Ishikawa (cell line): ENCODE data around the gene DPYSL5.

Source experiments
- CEBPB ChIP-seq: IDR thresholded peaks from 2 replicates; pipeline ENCODE4 v1.6.1; 2012
- CREB1 ChIP-seq: IDR thresholded peaks from 2 replicates; pipeline ENCODE4 v1.6.1; 2012; ENCODE audit warnings: low read depth
- EGR1 ChIP-seq: IDR thresholded peaks from 2 replicates; pipeline ENCODE4 v1.6.1; 2012
- EP300 ChIP-seq: IDR thresholded peaks from 2 replicates; pipeline ENCODE4 v1.6.1; 2012; ENCODE audit warnings: borderline replicate concordance
- FOXM1 ChIP-seq: IDR thresholded peaks from 2 replicates; pipeline ENCODE4 v1.6.1; 2012; ENCODE audit warnings: low read depth, borderline replicate concordance
- NFIC ChIP-seq: IDR thresholded peaks from 2 replicates; pipeline ENCODE4 v1.6.1; 2012
- RAD21 ChIP-seq: IDR thresholded peaks from 2 replicates; pipeline ENCODE4 v1.6.1; 2012; ENCODE audit warnings: low read depth
- TAF1 ChIP-seq: IDR thresholded peaks from 2 replicates; pipeline ENCODE4 v1.6.1; 2012; ENCODE audit warnings: low read depth, mild to moderate bottlenecking
- TCF12 ChIP-seq: IDR thresholded peaks from 2 replicates; pipeline ENCODE4 v1.6.1; 2012; ENCODE audit warnings: low read depth
- TEAD4 ChIP-seq: IDR thresholded peaks from 2 replicates; pipeline ENCODE4 v1.6.1; 2012
- YY1 ChIP-seq: IDR thresholded peaks from 2 replicates; pipeline ENCODE4 v1.6.1; 2012; ENCODE audit warnings: low read depth
- ZBTB7A ChIP-seq: IDR thresholded peaks from 2 replicates; pipeline ENCODE4 v1.6.1; 2012; ENCODE audit warnings: low read depth
- TF ChIP-seq, protein P1 (sequence below): IDR thresholded peaks from 2 replicates; pipeline ENCODE4 v1.6.1; 2012
- TF ChIP-seq, protein P2 (sequence below): IDR thresholded peaks from 2 replicates; pipeline ENCODE4 v1.6.1; 2012; ENCODE audit warnings: low read depth, mild to moderate bottlenecking
- TF ChIP-seq, protein P3 (sequence below): IDR thresholded peaks from 2 replicates; pipeline ENCODE4 v1.6.1; 2012

DPYSL5 gene

DNA sequence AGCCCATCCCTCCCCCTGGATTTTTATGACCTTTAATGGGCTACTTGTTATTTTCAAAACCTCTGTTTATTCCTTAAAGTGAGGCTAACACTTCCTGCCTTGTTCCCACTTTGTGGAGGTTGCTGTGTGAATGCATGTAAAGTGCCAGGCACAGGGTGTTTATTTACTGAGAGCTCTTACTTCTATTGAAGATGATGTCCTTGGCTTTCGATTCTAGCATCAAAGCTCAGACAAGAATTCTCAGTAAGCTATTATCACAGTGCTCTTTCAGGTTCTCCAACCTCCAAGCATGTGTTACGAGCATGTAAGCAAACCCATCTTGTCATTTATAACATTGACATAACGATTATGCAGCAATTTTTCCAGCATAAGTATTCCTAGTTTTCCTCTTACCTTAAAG lies 44.2 kb downstream of the DPYSL5 start:
- TF ChIP-seq TEAD4 (no peak), TCF12 (no peak), FOXM1 (no peak)

GRCh38 chr2:26892922-26893524 lies 45.1 kb downstream of the DPYSL5 start:
- TF ChIP-seq, protein P1, sequence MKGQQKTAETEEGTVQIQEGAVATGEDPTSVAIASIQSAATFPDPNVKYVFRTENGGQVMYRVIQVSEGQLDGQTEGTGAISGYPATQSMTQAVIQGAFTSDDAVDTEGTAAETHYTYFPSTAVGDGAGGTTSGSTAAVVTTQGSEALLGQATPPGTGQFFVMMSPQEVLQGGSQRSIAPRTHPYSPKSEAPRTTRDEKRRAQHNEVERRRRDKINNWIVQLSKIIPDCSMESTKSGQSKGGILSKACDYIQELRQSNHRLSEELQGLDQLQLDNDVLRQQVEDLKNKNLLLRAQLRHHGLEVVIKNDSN = no peak
- TF ChIP-seq TCF12 (no peak), ZBTB7A (no peak), TAF1 (no peak), FOXM1 (no peak), NFIC (no peak), RAD21 (no peak), TEAD4 (no peak), CEBPB (no peak), CREB1 (no peak), EGR1 (no peak), YY1 (no peak)
- TF ChIP-seq, protein P2, sequence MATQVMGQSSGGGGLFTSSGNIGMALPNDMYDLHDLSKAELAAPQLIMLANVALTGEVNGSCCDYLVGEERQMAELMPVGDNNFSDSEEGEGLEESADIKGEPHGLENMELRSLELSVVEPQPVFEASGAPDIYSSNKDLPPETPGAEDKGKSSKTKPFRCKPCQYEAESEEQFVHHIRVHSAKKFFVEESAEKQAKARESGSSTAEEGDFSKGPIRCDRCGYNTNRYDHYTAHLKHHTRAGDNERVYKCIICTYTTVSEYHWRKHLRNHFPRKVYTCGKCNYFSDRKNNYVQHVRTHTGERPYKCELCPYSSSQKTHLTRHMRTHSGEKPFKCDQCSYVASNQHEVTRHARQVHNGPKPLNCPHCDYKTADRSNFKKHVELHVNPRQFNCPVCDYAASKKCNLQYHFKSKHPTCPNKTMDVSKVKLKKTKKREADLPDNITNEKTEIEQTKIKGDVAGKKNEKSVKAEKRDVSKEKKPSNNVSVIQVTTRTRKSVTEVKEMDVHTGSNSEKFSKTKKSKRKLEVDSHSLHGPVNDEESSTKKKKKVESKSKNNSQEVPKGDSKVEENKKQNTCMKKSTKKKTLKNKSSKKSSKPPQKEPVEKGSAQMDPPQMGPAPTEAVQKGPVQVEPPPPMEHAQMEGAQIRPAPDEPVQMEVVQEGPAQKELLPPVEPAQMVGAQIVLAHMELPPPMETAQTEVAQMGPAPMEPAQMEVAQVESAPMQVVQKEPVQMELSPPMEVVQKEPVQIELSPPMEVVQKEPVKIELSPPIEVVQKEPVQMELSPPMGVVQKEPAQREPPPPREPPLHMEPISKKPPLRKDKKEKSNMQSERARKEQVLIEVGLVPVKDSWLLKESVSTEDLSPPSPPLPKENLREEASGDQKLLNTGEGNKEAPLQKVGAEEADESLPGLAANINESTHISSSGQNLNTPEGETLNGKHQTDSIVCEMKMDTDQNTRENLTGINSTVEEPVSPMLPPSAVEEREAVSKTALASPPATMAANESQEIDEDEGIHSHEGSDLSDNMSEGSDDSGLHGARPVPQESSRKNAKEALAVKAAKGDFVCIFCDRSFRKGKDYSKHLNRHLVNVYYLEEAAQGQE = no peak
- TF ChIP-seq, protein P3, sequence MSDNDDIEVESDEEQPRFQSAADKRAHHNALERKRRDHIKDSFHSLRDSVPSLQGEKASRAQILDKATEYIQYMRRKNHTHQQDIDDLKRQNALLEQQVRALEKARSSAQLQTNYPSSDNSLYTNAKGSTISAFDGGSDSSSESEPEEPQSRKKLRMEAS = no peak

GRCh38 chr2:26894136-26894535 lies 46.2 kb downstream of the DPYSL5 start:
- no peak for TF ChIP-seq TCF12
- TF ChIP-seq, protein P3 = no peak
- TF ChIP-seq FOXM1 = no peak
- TF ChIP-seq CEBPB = no peak
- TF ChIP-seq TEAD4 = no peak

DNA sequence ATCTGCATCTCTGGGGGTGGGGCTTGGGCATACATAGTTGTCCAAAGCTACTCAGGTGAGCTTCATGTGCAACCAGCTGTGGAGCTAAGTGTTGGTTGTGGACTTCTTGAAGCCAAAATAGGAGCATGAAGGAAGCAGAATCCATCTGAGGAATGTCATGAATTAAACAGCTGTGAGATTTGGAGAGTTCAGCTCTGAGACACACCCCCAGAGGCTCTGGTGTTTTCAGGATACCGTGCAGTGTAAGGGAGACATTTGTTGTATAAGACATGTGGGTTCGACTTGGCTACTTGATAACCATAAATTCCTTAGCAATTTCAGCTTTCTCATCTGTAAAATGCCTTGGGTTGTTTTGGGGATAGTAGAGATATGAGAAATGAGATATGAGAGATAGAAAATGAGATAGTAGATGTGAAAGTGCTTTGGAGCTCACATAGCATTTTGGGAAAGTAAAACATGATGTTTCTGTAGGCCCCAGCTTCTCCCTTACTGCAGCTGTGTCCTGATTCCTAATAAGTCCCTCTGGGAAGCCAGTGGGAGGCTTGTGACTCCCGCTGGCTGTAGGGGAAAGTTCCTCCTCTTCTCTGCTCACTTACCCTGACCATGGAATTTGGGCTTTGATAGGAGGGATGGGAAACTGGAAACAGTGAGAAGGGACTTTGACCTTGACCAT lies 50.0 kb downstream of the DPYSL5 start:
- no peak for TF ChIP-seq YY1
- TF ChIP-seq FOXM1 = no peak
- TF ChIP-seq EGR1 = no peak
- no peak for TF ChIP-seq TCF12

GRCh38 chr2:26898480-26899078 lies 50.6 kb downstream of the DPYSL5 start:
- TF ChIP-seq TEAD4 (no peak), FOXM1 (no peak), YY1 (no peak), TAF1 (no peak), ZBTB7A (no peak), EP300 (no peak)
- TF ChIP-seq, protein P1 = no peak
- TF ChIP-seq, protein P2 = no peak

DNA sequence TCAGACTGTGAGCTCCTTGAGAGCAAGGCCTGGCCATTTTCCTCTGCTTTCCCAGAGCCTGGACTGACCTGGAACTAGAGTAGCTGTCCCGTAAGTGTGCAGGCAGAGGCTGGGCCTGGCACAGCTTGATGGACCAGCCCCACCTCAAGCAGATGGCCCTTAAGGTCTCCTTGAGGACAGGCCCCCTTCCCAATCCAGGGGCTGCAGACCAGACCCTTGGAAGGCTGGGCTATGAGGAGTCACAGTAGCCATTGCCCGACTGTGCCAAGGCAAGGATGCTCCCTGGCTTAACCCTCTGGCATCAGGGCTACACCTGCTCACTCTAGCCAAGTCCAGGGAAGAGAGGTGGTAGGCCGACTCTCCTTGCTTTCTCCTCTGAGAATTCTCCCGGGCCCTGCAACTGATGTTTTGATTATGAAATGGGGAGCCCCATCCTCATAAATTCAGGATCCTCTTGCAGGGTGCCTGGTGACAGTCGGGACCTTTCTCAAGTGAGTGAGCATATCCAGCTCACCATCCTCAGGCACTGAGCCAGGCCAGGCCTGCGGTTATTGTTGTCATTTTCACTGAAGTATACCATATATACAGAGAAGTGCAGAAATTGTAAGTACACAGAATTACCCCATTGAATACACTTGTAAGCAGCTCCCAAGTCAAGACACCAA lies 51.7 kb downstream of the DPYSL5 start:
- no peak for TF ChIP-seq TCF12
- TF ChIP-seq, protein P1 = no peak
- no peak for TF ChIP-seq TAF1
- TF ChIP-seq FOXM1 = no peak
- TF ChIP-seq, protein P2 = no peak
- TF ChIP-seq ZBTB7A = no peak
- no peak for TF ChIP-seq EGR1
- no peak for TF ChIP-seq CEBPB
- no peak for TF ChIP-seq YY1
- no peak for TF ChIP-seq NFIC
- TF ChIP-seq, protein P3 = no peak
- TF ChIP-seq CREB1 = no peak
- TF ChIP-seq TEAD4 = no peak
- no peak for TF ChIP-seq RAD21
- TF ChIP-seq EP300 = no peak
